NCI-H146 treated with DMSO at 0.1 percent for 48 hours (cell line): ENCODE measurements around the gene NRIP2.
"Not testable (repeated sequence)": the region's sequence is repeated elsewhere in the genome, so short reads cannot be mapped to it uniquely, and the experiment has no call there.

ENCODE experiments used
- DNase-seq: peaks from one replicate; lab custom pipeline; 2025; ENCODE audit not compliant: unreplicated experiment; lab: John Stamatoyannopoulos, UW

The NRIP2 gene

GRCh38 chr12:2834581-2835491 lies at the start of gene NRIP2:
TSS of gene NRIP2 (minus strand) at chr12:2835035. CDS start at chr12:2834983, 52 bp downstream.
- no peak for DNase-seq

DNA sequence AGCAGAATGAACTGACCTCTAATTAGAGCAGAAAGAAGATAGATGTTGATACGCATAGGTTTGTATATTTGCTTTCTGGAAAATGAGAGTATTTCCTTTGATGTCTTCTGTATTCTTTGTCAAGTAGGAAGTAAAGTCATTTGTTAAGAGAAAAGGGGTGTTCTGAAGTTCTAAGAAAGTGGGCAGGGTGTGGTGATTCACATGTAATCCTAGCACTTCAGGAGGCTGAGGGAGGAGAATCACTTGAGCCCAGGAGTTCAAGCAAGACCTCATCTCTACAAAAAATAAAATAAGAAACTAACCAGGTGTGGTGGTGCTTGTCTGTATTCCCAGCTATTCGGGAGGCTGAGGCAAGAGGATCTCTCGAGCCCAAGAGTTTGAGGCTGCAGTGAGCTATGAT lies 45.0 kb upstream of the NRIP2 start:
- DNase-seq = no peak

GRCh38 chr12:2877953-2878732 lies 43.3 kb upstream of the NRIP2 start:
- DNase-seq = peak; percentile 21

DNA sequence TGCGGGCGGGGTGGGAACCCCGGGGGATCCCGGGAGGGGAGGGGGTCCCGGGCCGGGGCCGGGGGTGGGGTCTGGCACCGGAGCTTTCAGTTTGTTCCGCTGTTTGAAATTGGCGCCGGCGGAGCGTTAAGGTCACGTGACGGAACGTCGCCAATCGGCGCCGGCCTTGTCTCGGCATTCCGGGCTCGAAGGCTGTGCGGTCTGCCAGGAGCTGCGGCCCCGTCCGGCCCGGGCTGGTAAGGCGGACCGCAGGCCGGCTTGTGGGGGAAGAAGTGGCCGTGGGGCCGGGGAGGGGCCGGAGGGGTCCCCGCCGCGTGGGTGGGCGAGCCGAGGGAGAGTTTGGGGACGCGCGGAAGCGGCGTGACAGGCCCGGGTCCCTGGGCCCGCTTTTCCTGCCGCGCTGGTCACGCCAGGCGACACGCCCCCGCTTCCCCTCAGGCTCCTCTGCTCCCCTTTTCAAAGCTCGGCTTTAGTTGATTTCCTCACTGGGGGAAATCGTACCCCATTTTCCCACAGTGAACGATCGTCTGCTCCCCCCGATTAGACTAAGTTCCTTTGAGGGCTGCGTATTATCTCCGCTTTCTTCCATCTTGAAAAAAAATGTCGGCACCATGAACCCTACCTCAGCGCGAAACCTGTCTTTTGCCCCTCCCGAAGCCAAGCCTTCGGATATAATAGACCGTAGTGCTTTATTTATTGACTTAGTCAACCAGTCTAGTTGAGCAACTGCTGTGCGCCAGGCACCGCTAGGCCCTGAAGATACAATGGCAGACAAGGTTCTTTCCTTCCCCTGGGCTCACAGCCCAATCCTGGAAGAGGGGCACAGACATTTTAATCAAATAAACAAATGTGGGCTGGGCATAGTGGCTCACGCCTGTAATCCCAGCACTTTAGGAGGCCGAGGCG lies 42.5 kb upstream of the NRIP2 start, which contains the start of the genes FOXM1 and RHNO1:
Gene FOXM1, minus strand, starts transcription at position 128 of the 906 bp plus-strand sequence. CDS start 2,696 bp downstream, outside the sequence.
Gene RHNO1, plus strand, starts transcription at position 177 of the 906 bp plus-strand sequence. CDS start 8,144 bp downstream, outside the sequence.
- peak; percentile 84 for DNase-seq

GRCh38 chr12:2876431-2877046 lies 41.7 kb upstream of the NRIP2 start:
- peak; percentile 4 for DNase-seq

GRCh38 chr12:2868986-2869632 lies 34.3 kb upstream of the NRIP2 start:
- DNase-seq = not testable (repeated sequence)

DNA sequence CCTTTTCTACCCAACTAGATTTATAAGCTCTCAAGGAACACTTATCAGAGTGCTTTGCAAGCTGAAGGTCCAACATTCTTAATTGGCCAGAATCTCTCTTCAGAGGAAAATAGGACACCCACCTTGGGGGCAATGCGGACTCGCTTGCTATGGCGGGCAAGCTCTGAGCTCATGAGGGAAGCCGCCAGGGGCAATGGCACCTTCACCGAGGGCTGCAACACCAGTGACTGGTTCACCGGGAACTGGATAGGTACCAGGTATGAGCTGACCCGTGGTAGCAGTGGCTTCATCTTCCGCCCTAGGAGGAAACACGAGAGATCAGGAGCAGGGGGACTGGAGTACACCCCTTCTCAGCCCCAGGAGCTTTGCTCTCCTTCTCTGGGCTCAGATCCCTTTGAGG lies 29.4 kb upstream of the NRIP2 start:
- no peak for DNase-seq

DNA sequence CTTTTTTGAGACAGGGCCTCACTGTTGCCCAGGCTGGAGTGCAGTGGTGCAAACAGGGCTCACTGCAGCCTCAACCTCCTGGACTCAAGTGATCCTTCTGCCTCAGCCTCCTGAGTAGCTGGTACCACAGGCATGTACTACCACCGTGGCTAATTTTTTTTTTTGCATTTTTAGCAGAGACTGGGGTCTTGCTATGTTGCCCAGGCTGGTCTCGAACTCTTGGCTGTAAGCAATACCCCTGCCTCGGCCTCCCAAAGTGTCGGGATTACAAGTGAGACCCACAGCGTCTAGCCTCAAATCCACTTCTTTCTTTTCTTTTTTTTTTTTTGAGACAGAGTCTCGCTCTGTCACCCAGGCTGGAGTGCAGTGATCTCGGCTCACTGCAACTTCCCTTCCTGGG lies 28.6 kb upstream of the NRIP2 start:
- DNase-seq = not testable (repeated sequence)

DNA sequence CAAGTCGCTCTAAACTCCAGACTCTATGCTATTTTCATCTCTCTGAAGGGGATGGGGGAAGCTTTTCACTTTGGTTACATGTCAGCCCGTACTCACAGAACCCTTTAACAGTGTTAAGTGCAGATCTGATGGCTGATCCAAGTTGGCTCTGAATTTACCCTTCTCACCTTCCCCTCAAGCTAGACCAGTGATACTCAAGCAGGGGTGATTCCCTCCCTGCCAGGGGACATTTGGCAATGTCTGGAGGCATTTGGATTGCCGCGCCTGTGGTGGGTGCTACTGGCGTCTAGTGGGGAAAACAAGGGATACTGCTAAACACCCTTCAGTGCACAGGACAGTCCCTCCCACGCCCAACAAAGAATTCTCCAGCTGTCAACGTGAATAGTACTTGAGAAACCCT lies 28.0 kb upstream of the NRIP2 start:
- no peak for DNase-seq

GRCh38 chr12:2860170-2860569 lies 25.3 kb upstream of the NRIP2 start:
- DNase-seq = no peak

DNA sequence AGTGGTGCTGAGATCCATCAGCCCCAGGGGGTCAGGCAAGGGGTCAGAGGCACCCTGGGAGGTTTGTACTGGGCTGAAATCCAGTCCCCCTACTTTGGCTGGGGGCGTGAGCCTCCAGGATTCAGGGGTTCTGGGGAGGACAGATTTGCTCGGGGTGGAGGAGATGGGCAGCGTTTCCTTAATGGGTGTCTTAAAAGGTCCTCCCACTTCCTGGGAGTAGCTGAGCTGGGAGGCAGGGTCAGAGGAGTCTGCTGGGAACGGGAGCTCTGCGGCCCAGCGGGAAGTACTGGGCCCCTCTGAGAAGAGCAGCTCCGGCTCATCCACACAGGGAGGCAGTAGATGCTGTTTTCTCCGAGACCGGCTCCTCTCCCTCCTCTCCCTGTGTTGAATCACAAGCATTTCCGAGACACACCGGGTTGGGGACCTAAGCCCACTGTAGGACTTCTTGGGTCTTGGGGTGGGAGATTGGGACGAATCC lies 24.1 kb upstream of the NRIP2 start:
- DNase-seq = no peak

DNA sequence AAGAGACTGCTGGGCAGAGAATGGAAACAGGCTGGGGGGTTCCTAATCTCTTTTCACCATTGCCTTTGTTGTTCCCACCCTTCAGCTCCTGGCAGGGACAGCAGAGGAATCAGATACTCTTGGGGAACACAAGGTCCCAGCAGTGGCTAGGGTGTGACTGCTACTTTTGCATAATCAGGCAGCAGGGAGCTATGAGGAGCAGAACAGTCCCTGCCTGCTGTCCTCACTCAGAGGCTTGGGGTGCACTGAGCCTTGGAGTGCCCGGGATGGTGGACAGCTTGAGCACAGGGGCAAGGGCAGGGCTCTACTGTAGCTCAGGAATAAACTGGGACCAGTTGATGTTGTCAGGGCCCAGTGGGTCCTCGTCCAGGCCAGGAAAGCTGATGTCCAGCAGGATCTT lies 23.5 kb upstream of the NRIP2 start:
- no peak for DNase-seq

GRCh38 chr12:2857576-2857975 lies 22.7 kb upstream of the NRIP2 start:
- DNase-seq = no peak

- DNase-seq = peak; percentile 28
Observed at GRCh38 chr12:2857021-2857431, 22.2 kb upstream of the NRIP2 start, which contains the start of gene TEX52. TSS of gene TEX52 (minus strand) at chr12:2857039. CDS start at chr12:2857026, 13 bp downstream.

DNA sequence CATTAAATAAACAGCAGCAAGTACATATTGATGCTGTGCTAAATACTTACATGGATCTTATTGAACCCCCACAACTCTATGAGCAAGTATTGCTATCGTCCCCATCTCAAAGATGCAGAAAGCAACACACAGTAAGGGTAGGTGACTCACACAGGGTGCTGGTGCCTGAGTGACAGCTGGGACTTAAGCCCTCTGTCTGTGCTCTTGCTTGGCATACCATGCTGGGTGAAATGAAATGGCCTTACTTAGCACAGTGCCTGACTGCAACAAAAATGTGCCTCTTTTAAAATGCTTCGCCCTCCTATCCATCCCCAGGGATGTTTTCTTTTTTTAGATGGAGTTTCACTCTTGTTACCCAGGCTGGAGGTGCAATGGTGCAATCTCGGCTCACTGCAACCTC lies 21.2 kb upstream of the NRIP2 start:
- DNase-seq = no peak

- no peak for DNase-seq
Observed at GRCh38 chr12:2855546-2855945, 20.7 kb upstream of the NRIP2 start.

DNA sequence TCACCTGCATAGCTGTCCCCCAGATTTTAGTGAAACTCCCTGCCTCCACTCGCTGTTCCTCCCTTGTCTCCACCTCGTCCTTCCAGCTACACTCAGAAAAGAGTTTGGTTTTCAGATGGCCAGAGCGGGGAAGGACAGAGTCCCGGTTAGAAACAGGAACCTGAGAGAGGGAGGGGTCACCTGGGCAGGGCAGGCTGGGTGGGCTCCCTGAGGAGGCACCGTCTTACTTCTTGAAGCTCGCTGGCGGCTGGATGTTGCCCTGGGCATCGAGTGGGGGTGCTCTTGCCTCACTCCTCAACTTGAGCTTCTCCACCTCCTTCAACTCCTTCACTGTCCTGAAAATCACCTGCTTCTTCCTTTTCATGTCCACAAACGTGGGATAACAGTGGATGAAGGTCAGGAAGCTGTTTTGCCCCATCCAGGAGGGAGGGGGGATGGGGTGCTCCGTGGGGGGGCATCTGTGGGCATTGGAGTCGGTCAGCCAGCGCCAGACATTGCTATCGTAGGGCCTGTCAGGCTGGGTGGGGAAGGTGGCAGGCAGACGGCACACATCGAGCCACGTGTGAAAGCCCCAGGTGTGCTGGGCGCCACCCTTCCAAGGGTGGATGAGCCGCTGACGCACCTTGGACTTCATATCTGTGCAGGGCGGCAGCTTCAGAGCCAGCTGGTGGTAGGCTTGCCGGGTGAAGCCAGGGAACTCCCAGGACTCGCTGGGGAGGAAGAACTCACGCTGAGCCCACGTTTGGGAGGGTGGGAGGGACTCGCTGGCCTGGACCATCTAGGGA lies 20.0 kb upstream of the NRIP2 start:
- no peak for DNase-seq

DNA sequence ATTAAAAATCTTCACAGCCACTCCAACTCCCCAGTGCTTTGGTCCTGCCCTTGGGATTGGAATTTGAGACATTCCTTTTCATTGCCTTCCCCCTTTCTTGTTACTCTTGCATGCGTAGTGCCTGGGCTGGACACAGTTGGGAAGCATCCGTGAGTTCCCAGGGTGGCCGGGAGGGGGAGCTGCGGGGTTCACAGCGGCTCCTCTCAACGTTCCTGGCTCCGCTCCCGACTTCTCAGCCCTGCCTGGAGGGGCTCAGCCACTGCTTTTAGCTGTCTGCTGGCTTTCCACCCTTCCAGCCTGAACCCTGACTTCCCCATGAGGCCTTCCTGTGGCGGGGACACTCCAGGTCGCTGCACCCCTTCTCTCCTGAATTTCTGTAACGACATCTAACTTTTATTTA lies 18.8 kb upstream of the NRIP2 start:
- DNase-seq = peak; percentile 30

DNA sequence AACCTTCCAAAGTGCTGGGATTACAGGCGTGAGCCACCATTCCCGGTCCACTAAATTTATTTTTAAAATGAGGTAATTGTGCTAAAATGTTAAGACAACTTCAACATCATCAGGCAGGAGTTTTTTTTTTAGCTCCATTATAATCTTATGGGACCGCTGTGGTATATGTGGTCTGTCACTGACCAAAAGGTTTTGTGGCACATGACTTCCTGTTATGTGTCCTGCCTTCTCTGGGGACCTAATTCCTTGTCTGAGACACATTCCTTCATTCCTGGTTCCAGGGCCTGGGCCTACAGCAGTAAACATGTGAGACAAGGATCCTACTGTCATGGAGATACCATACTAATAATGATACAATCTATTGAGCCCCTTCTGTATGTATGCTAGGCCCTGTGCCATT lies 17.1 kb upstream of the NRIP2 start:
- no peak for DNase-seq
